LNCAP (cell line): Measurements from ENCODE around the gene L3MBTL4.

ENCODE experiments used
- TF ChIP-seq, protein P1 (sequence below): fragments of 450-650 bp; IDR thresholded peaks from 2 replicates; pipeline ENCODE4 v1.5.1; 2017; ENCODE audit warnings: mild to moderate bottlenecking

Gene L3MBTL4

DNA sequence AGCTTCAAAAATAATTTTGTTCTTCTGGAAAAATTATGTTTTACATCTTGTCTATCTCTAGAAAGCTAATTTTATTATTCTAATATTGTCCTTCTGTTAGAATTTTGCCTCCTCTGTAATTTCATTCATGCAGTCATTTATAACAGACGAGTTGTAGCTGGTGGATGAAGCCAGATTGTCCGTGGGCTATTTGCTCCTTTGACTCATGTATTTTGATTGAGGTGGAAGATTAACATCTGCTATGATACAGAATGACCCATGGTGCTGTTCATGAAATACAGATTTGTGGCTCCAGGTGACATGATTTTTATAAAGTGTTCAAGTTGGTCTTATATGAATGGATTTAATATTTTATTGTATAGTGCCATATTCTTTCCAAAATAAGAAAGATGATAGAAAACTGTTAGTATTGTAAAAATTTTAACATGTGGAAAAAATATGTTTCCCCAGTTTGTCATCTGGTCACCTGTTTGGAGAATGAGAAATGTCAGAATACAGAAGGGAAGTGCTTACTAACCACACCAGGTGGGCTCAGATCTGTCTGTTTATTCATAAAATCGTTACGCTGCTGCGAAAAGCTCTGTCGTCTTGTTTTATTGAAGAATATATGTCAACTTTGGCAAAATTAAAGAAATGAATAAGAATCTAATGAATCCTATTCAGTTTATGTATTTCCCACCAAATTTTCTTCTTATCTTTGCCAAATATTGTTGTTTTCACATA, 20.4 kb upstream of the L3MBTL4 start:
- TF ChIP-seq, protein P1, sequence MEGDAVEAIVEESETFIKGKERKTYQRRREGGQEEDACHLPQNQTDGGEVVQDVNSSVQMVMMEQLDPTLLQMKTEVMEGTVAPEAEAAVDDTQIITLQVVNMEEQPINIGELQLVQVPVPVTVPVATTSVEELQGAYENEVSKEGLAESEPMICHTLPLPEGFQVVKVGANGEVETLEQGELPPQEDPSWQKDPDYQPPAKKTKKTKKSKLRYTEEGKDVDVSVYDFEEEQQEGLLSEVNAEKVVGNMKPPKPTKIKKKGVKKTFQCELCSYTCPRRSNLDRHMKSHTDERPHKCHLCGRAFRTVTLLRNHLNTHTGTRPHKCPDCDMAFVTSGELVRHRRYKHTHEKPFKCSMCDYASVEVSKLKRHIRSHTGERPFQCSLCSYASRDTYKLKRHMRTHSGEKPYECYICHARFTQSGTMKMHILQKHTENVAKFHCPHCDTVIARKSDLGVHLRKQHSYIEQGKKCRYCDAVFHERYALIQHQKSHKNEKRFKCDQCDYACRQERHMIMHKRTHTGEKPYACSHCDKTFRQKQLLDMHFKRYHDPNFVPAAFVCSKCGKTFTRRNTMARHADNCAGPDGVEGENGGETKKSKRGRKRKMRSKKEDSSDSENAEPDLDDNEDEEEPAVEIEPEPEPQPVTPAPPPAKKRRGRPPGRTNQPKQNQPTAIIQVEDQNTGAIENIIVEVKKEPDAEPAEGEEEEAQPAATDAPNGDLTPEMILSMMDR: no peak

DNA sequence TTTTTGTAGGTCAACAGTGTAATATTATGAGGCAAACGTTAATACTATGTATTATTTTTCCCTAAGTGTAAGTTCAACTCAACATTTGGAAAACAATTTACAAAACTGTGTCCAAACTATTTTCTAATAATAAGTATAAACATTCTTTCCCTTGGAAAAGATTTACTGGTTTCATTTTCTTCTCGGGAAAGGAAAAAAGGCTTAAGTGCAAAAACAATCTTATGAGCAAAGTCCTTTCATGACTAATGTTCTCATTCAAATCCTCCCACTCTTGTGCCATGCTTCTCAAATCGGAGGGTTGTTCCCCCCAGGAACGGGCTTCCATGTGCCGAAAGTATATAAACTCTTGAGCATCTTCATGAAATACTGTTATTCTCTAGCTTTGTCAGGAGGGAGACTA, 19.8 kb upstream of the L3MBTL4 start:
- TF ChIP-seq, protein P1: no peak

DNA sequence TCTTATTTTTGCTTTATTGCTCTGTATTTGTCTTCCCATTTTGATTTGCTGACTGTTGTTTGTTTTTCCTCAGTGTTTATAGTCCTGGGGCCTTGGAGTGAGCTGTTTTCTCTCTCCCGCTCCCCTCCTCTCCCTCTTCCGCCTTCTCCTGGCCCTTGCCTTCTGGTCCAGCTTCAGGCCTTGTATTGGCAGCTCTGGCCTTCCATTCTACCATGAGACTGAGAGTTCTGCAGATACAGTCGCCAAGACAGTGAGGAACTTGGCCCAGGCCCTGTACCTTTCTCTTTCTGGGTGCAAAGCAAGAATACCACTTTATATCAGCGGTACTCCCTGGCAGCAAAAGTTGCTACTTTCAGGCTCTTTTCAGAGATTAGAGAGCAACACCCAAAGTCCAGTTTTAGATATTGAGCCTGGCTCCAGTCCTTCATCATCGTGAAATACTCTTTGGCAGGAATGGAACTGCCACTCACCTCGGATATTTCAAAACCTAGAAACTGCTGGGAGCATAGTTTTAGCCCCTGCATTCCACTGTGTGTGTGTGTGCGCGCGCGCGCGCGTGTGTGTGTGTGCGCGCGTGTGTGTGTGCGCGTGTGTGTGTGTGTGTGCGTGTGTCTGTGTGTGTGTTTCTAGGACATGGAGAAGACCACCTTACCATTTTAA, 17.1 kb upstream of the L3MBTL4 start:
- TF ChIP-seq, protein P1: no peak

DNA sequence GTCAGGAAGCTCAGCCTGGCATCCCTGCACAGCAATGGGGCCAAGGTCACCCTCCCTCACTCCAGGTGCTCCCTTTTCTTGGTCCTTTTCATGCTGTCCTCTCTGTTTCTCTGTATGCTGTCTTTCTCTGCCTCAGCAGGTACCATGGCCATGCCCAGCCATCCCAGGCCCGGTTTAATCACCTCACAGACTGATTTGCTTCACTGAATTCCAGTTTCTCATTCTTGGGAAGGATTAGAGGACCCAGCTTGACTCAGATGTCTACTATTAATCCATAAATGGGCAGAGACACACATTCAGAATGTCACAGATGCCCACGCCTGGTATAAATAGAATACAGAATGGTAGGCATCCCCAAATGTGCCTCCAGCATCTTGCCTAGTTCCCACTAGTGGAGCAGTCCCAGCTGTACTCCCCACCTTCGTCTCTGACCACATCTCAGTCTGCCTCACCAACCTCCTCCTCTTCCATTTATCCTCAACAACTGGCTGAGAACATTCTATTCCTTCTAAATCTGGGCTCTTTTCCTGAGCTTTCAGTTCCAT, 14.2 kb upstream of the L3MBTL4 start:
- TF ChIP-seq, protein P1: no peak

DNA sequence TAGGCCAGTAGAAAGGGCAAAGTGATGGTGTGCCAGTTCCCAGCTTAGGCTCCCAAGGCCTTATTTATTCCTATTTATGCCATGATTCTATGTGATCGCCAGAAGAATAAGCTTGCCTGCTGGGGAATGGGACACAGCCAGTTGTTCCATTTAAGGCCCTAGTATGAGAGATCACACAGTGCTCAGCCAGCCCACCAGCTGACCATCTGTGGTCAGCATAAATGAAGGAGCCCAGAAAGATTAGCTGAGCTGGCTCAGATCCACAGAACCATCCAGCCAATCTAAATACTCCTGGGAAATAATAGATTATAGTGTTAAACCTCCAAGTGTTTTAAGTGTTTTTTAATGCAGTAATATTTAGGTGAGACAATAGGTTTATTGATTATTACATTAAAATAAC, 12.6 kb upstream of the L3MBTL4 start:
- TF ChIP-seq, protein P1: no peak

DNA sequence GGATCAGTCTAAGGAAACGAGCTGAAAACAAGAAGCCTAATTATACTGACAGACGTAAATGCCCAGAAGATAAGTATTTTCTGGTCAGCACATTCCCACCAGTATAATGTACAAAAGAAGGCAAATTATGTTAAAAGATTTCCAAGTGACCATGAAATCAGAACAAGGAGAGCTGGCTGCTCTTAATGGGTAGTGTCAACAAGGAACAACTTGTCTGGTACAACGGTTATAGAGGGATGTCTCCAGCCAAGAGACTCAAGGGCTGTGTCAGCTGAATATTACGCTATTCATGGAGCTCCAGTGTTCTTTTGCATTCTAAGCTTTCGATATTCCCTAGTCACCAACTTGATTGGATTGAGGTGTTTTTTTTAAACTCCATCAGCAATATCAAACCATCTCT, 8.6 kb upstream of the L3MBTL4 start:
- TF ChIP-seq, protein P1: no peak

DNA sequence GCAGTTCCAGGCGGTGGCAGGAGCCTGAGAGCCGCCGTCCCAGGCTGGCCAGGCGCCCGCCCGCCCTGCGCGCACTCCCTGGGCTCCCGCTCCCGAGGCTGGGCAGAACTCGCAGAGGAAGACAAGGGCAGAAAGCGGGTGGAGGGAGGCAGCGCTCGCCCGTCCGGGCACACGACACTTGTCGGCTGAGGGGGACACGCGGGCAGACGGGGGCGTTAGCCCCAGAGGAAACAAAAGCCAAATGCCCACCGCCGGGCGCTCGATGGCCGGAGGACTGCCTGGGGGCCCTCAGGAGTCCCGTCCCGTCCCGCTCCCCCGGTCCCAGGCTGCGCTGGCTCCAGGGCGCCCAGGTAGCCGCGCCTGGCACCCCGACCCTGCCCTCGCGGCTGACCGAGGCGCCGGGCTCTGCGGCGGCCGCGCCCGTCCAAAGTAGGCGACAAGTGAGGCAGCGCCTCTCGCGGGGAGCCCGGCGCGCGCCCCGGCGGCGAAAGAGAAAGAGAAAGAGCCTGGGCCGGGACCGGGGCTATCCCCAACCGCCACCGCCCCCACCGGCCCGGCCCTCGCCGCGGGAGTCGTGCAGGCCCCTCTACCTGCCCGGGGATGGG, 491 bp downstream of the L3MBTL4 start:
- TF ChIP-seq, protein P1: no peak
